ENCODE measurements around the gene DUSP15. TPM values are rescaled to one million over a fixed set of nuclear protein-coding genes. Genes with fewer than 3 reads are reported as not detected.

The DUSP15 gene
- total RNA-seq, 4 donors from 2014 or later, result 0.84 to 3.7 (median 0.96) TPM; not detected in 1

DNA sequence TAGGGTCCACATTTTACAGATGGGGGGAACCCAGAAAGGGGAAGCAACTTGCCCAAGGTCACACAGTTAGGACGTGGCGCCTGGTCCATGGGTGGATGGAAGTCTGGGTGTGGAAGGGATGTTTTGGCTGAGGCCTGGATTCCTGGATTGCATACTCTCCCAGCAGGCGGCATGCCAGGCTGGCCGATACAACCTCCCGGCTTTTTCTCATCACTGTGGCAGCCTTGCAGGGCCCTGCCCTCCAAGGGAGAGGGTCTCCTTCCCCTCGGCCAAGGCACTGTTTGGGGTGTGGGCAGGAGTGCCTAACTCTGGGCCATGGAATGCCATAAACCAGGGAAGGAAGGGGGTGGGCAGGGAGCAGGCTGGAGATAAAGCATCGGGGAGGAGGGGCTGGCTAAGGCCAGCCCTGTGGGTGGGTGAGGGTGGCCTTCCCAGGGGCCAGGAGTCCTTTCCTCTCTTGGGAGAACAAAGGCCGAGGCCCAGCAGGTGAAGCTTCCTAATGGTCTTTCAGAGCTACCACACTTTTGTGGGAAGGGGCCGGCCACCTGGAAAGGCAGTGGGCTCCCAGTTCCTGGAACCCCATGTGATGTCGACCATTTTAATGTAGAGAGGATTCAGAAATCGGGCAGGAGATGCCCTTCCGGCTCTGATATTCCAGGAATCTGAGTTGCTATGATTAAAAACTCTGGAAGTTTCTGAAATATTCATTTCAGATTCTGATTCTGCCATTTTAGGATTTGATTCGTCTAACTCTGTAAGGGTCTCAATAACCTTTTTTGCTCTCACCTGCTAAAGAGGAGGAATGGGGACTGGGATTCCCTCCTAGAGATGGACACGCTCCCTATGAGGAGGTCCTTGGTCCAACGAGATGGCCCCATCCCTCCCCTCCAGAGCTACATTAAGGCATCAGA lies 29.2 kb downstream of the DUSP15 start:
- DNase-seq (ENCODE audit: low spot score), result no peak
- TF ChIP-seq, protein P1, sequence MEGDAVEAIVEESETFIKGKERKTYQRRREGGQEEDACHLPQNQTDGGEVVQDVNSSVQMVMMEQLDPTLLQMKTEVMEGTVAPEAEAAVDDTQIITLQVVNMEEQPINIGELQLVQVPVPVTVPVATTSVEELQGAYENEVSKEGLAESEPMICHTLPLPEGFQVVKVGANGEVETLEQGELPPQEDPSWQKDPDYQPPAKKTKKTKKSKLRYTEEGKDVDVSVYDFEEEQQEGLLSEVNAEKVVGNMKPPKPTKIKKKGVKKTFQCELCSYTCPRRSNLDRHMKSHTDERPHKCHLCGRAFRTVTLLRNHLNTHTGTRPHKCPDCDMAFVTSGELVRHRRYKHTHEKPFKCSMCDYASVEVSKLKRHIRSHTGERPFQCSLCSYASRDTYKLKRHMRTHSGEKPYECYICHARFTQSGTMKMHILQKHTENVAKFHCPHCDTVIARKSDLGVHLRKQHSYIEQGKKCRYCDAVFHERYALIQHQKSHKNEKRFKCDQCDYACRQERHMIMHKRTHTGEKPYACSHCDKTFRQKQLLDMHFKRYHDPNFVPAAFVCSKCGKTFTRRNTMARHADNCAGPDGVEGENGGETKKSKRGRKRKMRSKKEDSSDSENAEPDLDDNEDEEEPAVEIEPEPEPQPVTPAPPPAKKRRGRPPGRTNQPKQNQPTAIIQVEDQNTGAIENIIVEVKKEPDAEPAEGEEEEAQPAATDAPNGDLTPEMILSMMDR (IDR thresholded peaks at IDR 0.05), result no peak

DNA sequence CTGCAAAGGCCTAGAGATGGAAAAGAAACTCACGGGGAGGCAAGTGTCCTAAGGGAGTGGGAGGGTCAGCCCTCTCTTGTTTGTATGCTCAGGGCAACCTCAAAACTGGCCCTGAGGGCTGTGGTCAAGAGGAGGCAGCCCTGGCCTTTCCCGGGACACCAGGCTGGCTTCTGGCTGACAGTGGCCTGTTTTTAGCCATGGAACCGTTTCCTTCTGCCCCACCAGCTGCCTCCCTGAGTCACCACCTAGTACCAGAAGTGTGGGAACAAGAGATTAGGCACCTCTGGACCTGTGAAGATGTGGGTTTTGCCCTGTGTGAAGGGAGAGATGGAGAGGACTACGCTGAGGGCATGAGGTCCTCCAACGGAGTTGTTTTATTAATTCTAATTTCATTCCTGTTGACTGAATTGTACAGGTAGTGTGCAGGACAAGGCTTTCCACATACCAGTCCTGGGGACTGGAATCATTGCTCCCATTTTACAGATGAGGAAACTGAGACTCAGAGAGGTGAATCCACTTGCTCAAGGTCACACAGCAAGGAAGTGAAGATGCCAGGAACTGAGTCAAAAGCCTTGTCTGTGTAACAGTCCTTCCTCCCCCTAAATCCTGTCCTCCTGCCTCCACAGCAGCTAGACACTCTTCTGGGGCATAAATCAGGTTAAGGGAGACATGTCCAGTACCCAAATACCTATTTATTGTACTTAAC lies 30.4 kb downstream of the DUSP15 start:
- DNase-seq (ENCODE audit: low spot score) (no peak), ATAC-seq (ENCODE audit: low FRiP score) (no peak)
- TF ChIP-seq, protein P1 (IDR thresholded peaks at IDR 0.05), result no peak

More for the DNA sequence above, 29.2 kb downstream of the DUSP15 start:
- no peak for ATAC-seq (ENCODE audit: low FRiP score)

DNA sequence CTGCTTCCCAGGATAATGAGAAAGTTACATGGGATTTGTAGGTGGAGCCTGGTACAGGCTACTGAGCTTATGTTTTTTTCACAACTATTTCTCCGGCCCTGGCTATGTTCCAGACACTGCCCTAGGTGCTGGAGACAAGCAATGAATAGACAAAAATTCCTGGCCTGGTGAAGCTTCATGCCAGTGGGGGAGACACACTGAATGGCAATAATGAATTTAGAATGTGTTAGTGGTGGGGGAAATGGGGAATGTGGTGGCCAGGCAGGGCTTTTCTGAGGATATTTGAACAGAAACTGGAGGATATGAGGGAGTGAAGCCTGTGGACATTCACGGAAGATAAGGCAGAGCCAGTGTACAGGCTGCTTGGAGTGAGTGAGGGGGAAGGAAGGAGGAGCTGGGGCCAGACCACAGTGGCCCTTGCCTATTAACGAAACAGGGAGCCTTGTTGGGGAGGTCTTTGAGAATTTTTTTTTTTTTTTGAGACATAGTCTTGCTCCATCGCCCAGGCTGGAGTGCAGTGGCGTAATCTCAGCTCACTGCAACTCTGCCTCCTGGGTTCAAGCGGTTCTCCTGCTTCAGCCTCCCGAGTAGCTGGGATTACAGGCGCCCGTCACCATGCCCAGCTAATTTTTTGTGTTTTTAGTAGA lies 31.6 kb downstream of the DUSP15 start:
- DNase-seq (ENCODE audit: low spot score), result no peak
- TF ChIP-seq, protein P1 (IDR thresholded peaks at IDR 0.05), result no peak
- ATAC-seq (ENCODE audit: low FRiP score), result no peak

DNA sequence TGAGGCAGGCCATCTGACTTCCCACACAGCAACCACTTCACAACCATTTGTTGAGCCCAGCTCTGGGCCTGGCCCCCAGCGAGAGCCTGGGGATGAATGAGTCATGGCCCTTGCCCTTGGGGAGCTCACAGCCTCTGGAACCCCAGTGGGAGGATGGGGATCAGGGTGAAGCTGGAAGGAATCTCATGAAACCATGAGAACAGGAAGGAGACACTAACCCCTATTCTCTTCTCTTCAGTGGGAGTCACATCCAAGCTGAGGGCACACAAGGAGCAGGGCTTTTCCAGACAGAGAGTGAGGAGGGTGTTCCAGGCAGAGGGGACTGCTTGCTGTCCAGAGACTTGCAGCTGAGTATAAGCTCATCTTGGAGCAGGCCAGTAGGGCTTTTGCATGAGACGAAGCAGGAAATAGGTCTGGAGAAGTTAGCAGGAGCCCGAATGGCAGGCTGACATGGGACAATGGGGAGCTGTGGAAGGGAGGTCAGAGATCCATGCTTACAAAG lies 32.4 kb downstream of the DUSP15 start:
- ATAC-seq (ENCODE audit: low FRiP score), result no peak
- TF ChIP-seq, protein P1 (IDR thresholded peaks at IDR 0.05), result no peak
- no peak for DNase-seq (ENCODE audit: low spot score)

DNA sequence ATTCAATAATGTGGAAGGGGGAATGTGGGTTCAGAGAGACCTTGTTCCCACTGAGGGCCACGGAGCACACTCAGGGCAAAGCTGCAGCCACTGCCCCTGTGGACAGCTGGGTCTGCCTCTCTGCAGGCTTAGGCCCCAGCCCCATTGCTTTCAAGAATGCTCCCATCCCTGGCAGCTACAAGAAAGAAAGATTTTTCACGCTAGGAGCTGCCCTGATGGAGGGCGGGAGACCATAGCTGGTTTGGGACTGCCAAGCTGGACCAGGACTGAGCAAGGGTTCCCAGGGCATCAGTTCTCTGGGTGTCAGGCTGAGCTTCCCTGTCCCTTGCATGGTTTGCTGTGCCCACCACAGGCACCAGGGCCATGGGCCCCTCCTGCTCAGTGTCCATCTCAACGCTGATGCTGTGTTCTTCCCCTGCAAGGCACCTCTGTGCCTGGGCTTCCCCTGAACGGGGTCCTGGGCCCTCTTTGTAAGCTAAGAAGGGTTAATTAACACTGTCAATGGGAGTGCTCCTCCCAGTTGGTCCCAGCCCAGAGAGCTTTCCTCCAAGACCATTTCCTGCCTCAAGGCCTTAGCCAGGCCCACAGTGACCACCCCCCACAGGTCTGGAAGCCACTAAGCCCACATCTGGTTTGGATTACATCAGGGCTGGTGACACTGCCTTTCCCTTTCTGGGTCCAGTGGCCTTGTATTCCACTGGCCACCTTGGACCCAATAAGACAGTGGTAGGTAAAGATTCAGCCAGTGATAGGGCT lies 33.3 kb downstream of the DUSP15 start:
- TF ChIP-seq, protein P1 (IDR thresholded peaks at IDR 0.05), result no peak
- DNase-seq (ENCODE audit: low spot score) (no peak), ATAC-seq (ENCODE audit: low FRiP score) (no peak)
